Activated CD8-positive, alpha-beta memory T cell treated with anti-CD3 and anti-CD28 coated beads, Interleukin-2, amount 50 U/mL, for 24 hours (primary cell): Measurements from ENCODE around the gene SNAPC2.

Source experiments
- DNase-seq: peaks from one replicate; pipeline ENCODE4 v3.0.0-alpha.2; 2020; ENCODE audit errors: extremely low read depth

Gene SNAPC2

DNA sequence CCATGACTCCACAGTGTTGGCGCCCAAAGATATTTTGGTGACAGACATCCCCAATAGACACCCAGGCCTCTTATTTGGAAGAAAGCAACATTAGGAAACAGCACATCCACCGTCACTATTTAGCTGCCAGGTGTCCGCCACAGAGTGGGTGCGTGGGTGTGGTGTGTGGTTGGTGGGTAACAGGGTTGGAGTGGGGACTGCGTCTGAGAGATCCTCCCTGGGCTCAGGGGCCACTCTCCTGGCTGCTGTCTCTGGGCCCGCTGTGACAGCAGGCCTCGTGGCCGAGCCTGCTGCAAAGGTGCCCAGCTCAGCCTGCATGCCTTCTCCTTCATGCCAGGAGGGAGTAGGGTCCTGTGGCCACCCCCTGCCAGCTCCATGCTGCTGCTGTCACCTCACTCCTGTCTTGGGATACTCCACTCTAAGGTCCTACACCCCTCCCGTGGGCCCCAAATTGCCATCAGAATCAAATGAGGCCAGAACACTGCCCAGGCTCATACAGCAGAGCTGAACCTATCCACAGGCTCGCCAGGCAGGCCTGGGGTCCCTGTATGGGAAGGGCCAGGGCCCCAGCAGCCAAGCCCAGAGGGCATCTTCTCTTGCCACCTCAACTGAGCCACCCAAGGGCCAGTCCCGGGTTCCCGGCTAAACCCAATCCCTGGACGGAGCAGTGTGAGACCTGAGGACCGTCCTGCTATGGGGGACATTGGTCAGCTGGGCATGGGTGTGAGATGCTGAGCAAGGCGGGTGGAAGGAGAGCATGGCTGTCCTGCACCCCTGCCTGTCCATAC is 48.1 kb downstream of the SNAPC2 start:
- no peak for DNase-seq

DNA sequence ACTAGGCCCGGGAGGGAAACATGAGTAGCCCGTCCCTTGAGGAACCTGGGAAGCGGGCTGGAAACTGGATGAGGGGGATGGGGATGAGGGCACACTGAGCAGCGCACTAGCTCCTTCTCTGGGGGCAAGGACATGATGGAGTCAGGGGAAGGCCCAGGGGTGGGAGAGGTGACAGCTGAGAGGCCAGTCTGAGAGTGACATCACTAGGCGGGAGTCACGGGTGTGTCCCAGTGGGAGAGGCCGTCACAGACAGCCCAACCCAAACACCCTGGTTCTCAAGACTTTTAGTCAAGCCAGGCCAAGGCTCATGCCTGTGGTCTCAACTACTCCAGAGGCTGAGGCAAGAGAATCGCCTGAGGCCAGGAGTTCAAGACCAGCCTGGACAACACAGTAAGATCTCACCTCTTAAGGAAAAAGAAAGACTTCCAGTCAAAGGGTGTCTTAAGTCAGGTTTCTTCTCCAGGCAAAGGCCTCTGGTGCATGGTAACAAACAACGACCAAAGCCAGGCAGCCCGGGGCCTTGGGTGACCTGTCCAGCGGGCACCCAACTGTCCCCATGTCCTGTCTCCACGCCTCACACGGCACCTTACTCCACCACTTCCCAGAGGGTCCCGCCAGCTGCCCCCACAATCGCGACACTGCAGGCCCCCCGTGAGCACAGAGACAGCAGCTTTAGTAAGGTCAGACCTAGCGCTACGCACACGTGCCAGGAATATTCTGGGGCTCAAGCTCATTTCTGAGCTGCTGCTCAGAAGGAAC is 48.8 kb downstream of the SNAPC2 start:
- DNase-seq, result no peak

DNA sequence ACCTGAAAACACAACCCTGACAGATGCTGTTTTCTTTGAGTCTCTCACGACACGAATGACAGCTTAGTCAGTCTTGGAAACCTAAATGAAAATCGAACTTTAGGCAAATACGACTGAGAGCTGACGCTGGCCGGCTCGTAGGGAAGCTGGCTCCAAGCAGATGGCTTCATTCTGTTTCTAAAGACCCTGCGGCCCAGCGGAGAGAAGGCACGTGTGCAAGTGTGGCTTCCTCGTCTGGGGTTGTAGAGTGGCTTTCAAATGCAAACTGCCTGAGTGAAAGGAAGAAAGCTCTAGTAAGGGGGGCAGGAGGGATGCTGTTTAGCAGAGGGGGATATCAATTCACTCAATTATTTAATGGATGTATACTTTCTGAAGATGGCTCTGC is 49.4 kb downstream of the SNAPC2 start:
- no peak for DNase-seq

DNA sequence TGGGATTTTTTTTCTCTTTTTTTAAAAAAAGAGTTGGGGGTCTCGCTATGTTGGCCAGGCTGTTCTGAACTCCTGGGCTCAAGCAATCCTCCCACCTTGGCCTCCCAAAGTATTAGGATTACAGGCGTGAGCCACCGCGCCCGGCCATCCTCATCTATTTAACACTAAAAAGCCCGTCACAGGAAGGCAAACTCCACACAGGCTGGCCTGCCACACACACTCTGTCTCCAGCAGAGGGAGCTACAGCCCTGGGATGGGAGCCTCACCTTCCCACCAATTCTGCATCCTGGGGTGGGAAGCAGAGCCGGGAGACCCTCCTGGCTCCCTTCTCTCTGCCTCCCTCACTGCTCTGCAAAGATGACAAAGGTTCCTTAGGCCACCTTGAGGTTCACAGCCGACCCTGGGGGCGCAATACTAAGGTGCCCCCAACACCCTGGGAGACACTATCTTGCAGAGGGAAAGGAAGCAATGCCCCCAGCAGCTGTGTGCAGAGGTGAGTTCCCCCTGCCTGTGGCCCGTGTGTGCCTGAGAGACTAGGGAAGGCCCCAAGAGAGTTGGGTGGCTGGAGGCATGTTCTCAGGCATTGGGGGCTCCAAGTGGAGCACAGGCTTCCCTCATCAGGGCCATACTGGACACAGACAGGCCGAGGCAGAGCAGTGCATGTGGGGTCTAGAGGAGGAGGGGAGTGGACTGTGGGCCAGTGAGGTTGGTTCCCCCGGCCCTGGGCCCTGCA is 50.7 kb downstream of the SNAPC2 start:
- no peak for DNase-seq

DNA sequence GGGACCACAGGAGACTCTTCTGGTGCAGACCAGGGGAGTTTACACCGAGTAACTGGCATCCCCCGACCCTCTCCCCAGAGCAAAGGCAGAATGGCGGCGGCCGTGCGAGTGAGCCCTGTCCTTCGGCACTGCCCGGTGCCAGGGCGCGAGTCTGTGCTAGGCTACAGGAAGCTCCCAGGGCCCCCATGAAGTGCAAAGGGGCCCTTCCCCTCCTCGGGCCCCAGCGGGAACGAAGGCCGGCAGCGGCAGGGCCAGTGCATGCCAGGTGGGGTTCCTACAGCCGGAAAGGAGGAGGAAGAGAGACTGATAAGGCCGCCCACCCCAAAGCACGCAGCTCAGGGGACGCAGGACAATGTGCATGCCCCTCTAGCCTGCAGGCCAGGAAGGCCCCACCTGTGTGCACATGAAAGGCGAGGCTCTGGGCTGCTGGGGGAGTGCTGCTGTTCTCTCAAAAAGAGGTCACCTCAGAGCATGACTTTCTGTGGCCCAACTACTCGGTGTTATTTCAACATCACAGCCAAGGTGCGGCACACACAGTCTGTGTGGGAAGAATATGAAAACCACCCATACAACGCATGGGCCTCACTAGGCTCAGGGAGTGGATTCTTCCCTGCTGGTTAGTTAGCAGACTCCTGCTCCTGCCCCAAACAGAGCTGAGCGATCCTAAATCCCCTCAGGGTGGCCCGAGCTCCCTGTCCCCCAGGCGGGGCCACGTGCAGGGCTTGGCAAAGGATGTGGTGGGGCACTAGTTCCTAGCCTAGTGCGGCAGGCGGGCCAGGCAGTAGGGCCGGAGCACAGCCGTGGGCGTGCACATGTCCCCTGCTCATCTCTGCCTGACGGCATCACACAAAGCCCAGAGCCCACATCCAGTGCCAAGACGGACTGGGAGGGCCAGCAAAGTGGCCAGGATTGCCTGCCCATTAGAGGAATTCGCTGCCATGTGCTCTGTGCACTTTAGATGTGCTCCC is 51.7 kb downstream of the SNAPC2 start:
- no peak for DNase-seq
